HG03060 (cell line): Measurements from ENCODE around the gene MYLIP.

Source experiments
- ATAC-seq: cut with Tn5 transposase; IDR thresholded peaks from one replicate; pipeline ENCODE4 v1.9.1; 2021; ENCODE audit warnings: low read depth, moderate number of reproducible peaks; ENCODE audit not compliant: unreplicated experiment

Gene MYLIP

DNA sequence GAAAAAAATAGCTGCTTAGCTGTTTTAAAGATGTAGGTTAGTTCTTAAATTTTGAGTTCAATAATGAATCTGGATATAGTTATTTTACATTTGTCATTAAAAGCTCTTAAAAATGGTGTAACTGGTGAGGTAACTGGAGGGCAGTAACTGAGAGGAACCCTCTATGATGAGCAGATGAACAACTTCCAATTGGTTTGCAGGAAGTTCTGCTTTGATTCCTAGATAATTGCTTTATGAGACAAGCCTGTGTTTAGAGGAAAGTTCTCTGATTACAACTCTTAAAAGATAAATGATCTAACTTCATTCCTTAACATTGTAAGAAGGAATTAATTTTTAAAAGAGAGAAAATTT, 8.5 kb downstream of the MYLIP start:
- no peak for ATAC-seq

DNA sequence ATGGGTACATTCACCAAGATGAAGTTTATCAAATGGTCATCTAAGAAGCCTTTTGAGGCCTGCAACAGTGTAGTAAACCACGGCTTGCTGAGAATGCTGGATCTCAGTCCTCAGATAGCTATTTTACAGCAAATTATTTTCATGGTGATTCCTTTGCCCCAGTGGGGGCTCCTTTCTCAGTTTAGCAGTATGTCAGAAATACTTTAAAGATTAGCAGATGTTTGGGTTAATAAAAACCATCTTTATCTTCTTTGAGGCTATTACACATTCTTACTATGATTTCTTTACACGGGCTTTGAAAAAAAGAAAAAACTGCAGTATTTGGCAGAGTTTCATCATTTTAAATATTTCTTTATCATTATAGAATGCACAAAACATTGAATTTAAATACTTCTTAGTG, 10.7 kb downstream of the MYLIP start:
- ATAC-seq: no peak

DNA sequence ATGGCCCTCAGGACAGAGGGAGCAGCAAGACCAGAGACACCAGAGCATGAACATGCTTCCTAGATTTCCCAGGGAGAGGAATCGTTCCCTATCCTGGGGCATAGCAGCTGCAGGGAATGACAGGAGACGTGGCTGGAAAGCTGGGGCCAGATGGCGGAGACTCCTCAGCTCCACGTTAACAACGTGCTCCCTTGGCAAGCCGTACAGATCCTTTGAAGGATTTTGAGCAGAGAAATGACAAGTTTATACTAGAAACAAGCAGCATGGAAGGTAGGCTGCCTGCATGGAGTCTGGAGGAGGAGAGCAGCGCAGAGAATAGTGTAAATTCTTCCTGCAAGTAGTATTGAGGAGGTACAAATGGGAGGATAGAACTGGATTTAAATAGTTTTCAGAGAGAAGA, 11.7 kb downstream of the MYLIP start:
- ATAC-seq: no peak

DNA sequence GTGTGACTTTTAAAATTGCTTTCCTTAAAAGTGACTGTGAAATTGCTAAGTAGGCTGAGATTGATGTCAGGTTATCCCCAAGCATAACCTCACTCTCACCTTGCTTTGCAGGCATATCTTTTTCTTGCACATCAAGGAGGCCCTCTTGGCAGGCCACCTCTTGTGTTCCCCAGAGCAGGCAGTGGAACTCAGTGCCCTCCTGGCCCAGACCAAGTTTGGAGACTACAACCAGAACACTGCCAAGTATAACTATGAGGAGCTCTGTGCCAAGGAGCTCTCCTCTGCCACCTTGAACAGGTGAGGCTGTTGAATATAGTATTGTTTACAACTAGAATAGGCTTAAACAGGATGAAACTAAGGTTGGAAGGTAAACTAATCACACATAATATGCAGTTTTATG, 12.6 kb downstream of the MYLIP start:
- no peak for ATAC-seq

DNA sequence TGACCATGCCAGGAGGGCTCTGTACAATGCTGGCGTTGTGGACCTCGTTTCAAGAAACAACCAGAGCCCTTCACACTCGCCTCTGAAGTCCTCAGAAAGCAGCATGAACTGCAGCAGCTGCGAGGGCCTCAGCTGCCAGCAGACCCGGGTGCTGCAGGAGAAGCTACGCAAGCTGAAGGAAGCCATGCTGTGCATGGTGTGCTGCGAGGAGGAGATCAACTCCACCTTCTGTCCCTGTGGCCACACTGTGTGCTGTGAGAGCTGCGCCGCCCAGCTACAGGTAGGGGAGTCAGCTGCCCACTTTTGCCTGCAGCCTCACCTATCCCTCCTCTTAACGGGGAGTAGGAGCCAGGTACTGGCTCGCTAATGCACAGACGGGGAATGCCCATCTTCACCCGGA, 16.2 kb downstream of the MYLIP start:
- no peak for ATAC-seq

DNA sequence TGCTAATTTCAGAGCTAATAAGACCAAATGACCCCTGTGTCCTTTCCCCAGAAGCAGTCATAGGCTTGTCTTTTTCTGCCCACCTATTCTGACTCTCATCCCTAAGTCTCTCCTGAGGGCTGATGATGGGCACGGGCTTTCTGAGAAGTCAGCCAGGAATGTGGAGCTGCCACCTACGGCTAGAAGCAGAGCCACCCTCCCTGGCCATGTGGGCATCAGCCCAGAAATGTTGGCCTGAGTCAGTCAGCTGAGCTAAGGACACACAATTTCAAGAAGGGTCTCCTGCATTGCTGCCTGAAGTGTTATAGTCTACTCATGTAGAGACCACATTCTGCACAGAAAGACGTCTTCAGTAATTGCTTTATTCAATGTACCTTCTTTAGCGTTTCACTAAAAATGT, 17.1 kb downstream of the MYLIP start:
- no peak for ATAC-seq

DNA sequence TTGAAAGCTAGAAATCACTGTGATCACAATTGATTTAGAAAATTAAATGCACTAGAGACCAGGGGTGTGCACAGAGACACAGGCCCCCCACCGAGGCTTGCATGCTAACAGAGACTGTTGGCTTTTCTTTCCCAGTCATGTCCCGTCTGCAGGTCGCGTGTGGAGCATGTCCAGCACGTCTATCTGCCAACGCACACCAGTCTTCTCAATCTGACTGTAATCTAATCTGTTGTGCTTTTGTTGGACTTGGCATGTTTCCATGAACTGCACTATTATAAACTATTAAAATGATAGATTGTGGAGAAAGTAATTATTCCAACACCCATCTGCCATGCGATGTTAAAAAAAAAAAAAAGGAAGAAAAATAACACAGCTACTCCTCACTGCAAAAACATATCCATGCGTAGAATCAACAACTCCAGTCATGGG, 17.7 kb downstream of the MYLIP start:
- no peak for ATAC-seq

DNA sequence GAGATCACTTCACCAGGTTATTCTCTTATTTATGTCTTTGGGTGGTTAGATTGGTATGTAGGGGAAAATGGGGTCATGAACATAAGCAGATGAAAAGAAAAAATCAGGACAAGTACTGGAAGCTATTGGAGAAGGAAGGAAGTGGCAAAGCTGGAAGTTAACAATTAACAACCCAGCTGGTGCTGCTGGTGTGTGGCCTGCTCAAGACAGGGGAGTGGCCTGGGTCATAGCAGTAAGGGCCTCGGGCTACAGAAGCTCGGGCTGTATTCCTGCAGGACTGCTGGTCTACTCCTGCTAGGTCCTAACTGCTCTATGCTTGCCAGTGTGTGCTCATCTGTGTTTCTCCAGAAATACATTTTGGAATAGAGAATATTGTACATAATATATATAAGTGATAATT, 19.6 kb downstream of the MYLIP start:
- no peak for ATAC-seq

DNA sequence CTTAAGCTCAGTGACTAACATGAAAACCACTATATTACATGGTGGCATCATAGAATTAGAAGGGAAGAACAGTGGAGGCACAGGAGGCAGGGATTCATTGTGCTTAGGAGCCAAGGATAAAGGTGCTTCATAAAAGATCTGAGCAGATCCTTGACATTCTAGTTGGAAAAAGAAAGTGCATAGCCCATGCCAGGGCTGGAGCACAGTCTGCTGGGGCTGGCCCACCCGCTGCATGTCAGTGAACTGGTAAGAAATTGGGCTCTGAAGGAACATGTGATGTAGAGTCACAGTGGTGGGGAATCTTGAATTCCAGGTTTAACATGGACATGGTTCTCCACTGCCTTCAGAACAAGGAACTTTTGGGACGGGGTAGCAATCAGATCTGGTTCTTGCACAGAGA, 20.4 kb downstream of the MYLIP start:
- no peak for ATAC-seq

DNA sequence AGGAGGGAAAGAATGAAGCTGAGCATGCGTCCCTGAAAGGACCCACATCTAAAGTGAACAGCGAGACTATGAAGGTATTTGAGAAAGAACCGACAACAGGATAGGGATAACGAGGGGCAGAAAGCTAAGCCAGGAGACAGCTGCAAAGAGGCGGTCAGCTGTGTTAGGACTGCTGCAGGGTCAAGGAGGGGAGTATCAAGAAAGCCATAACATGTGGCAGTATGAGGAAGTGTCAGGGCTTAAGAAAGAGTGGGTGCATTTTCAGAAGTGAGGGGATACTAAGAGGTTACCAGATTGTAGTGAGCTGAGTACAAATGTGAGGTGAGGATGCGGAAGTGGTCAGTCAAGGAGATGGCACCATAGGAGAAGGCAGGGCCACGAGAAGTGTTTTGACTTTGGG, 21.2 kb downstream of the MYLIP start:
- ATAC-seq: no peak

DNA sequence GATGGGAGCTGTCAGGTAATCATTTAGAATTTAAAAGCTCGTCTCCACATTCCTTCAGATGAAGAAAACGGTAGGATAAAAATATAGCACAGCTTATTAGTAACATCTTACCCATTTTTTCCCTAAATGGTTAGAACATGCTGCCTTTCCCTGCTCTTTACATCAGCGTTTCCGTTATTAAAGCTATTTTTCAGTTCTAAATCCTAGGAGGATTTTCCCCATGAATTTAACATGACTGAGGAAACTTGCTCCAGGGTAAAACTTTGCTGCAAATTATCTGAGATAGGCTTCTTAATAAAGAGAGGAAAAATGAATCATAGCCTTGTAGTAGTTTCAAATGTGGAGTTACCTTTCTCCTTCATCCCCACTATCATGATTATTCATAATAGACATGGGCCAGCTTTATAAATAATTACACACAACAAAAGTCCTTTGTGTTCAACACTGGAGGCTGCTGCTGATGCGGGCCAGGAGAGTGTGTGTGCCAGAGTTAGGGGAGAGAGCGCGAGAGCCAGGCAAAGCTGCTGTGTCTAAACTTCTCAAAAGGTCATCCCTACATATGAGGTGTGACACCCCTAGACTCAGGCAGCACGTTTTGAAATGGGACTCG, 24.4 kb downstream of the MYLIP start:
- ATAC-seq: no peak

DNA sequence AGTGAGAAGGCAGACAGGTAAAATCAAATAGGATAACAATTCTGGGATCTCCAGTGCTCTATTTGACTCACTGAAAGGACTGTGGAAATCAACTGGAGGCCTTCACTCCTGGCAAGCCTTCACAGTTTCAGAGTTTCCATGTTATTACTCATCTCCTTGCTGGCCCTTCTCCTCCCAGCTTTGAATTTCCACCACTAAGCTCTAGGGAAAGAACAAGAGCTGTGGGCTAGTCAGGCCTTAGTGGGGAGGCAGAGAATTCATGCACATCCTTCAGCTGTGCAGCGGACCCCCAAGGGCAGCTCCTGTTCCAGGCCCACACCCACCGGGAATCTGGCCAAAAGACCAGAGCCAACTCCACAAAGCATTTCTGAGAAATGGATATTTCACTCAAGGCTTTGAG, 26.0 kb downstream of the MYLIP start:
- no peak for ATAC-seq

DNA sequence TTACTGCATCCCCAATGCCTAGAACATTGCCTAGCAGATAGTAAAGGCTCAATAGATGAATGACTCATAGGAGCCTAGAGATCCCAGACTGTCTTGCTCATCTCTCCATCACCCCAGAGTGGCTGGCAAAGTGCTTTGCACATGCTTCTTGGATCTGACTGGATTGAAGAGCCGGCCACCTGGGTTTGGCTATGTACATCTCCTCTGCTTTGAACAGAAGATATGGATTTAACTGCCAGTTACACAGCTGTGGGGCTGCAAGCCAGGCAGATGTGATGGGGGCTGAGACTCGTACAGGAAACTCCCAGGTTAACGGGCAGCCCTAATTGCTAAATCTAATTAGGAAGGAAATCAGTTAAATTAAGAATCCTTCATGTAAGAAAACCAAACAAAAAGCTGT, 28.6 kb downstream of the MYLIP start:
- no peak for ATAC-seq

DNA sequence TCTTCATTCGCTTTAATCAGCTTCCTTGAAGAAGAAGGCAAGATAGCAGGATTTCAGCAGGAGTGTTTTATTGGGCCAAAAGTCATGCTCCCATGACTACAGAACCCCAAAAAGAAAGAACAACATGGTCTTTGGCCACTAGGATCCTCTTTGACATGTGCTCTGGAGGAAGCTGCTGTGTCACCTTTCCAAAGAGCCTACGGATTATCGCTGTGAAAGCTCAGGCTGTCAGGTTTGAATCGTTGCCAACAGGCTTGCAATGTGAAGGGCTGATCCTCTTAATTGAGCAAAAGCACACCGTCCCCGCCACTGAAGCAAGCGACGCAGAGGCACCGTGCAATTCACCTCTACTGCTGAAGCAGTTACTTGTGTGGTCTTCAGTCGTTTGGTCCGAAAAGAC, 29.0 kb downstream of the MYLIP start:
- no peak for ATAC-seq

DNA sequence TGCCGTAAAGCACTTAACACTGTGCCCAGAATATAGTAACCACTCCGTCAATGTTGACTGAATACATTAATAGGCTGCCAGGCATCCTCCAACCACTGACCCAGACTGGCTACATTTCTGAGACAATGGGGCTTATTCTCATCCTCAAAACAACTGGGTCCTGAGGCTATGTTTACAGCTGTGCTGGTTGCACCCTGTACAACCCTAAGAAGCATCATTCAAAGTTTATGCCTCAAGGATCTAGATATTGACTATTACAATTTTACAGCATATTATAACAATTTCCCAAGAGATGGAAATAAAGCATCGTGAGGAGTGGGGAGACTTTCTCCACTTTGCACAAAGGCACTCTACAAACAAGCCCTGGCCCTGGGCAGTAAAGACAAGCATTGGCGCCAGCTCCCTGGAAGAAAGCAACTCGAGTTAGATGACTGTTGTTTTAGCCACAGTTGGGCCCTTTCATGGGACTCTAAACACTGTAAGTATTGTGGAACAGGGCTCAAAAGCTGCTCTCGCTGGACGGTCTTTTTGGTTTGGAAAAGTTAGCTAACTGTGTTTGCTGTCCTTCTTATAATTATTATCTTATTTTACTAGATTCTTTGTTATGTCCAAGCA, 30.2 kb downstream of the MYLIP start:
- ATAC-seq: no peak

DNA sequence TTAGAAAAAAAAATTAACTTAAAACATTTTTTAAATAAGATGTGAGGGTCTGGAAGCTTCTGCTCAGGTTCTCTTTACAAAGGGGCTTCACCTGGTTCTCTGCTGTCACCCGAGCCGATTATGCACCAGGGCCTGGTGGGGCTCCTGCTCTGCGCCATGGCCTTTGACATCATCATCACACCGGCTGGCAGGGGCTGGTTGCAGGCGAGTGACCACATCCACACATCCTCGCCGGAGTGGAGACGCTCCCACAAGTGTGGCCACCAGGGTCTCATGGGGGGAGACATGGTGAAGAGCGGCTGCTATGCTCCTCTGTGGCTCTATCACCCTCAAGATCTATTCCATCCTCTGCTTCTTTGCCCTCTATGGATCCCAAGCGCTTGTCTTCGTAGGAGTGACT, 31.9 kb downstream of the MYLIP start:
- ATAC-seq: no peak

DNA sequence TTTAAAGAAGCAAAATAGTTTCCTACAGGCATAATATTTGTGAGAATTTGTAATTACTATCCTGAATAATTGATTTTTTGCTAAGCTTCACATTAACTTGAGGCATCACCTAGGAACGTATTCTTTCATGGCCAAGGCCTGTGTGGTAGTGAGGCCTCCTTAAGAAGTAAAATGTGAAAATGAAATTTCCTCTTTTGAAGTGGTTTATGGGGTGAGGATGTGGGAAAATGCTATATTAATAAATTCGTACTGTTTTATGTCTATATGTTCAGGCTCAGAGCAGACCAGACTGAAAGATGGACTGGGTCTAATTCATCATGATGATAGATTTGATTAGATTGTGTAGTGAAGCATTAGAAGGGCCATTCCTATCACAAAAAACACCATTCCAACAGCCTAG, 33.1 kb downstream of the MYLIP start:
- no peak for ATAC-seq

DNA sequence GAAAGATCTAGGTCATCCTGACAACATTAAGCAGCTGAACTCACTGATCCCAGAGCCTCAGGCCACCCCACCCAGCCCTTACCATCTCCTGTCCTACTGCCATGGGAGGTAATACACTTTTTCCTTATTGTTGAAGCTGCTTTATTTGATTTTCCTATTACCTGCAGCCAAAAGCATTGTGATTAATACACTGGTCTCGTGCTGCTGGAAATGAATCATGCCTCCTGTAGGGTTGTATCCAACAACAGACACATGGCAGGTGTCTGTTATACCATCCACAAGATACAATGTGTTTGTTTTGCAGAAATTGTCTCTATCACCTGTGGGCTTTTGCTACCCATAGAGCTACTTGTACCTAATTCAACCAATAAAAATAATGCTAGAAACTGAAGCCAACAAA, 34.2 kb downstream of the MYLIP start:
- no peak for ATAC-seq

DNA sequence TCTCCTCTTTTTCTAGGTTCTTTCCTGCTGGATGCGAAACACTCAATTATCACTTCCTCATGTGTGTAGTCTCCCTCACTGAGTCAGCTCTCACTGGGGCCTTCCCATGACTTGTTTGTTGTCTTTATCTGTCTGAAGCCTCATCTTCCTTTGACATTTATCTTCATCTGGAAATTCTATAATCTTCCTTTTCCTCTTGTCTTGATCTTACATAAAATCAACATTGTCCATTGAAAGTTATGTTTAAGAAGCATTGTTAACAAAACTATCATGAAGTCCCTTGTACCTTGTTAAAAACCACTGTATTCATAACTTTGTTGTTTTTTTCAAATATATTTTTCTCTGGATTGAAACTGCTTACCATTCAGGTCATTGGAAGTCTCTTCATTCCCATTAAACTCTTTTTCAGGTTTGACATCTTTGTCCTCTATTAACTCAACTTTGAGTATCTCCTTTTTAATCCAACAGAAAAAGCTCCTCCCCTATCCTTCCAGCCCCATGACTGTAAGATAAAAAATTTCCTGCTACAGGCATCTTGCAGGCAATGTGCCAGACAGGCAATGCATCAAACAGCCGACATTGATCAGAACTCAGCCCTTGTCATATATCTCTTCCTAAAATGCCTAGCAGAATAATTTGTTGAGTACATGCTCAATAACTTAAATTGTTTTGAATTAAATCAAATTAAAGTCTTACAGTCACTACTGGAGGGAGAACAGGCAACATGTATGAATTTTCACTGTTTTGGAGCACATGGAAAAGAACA, 34.8 kb downstream of the MYLIP start:
- no peak for ATAC-seq

DNA sequence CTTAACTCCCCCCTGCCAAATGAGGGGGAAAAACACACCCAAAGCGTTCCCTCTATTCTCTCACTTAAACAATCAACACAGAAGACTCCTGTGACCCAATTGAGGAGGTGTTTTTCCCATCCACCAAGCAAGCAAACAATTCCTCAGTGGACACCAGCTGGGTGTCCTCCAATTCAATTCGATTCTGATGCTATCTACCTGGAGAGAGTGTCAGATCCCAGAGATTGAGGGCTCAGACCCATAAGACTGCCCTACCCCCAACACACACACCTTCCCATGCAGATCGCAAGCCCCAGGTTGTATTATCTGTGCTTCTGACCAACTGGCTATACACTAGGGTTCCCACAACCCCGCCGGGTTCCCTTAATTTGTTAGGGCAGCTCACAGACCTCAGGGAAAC, 36.8 kb downstream of the MYLIP start:
- ATAC-seq: no peak

DNA sequence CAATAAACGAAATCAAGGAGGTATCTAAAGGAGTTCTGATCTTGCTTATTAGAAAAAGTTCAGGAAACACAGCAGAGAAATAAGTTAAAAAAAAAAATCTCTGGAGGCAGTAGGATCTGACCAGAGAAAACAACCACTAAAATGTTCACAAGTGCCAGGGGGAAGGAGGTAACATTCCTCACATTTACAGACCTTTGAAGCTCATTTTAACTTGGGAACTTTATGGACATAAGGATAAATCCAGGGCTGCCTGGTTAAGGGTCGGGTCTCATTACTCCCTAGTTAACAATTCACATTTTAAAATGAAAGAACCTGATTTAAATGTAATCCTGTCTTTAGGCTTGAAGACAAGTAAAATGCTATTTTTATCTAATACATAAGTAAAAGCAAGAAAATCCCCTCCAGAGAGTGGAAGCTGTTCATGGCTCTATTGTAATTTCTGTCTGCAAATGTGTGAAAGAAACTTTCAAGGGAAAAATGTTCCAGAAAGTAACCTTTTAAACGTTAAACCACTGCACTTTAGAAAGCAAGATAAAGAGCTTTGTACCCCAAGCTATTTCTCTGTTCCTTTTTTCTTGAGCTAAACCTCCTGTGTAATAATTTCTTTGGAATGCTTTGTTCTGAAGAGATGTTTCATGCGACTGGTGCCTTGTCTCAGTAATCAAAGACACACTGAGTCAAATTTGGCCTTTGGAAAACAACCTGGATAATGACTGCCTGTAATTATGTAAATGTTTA, 38.2 kb downstream of the MYLIP start:
- no peak for ATAC-seq

DNA sequence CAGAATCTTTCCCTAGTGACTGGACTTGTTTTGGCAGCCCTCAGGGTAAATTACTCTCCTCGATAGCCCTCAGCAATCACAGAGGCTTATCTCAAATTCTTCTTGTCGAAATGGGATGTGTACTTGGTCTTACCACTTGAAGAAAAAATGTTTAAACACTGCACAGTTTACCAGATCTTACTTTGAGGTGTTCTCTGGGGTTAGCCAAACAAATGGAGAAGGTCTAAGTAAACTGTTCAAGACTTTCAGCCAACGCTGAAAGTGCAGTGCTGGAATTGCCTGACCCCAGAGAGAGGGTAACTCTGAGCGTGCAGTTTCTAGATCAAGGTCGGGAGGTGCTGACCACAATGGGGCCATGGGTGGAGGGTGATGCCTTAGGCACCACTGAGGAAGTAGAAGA, 39.2 kb downstream of the MYLIP start:
- ATAC-seq: no peak
